GM18499 (cell line): Measurements from ENCODE around the gene TGIF1.
"Not testable (repeated sequence)": the region's sequence is repeated elsewhere in the genome, so short reads cannot be mapped to it uniquely, and the experiment has no call there.

ENCODE experiments used
- ATAC-seq: cut with Tn5 transposase; IDR thresholded peaks from one replicate; pipeline ENCODE4 v1.9.1; 2021; ENCODE audit warnings: moderate number of reproducible peaks; ENCODE audit not compliant: insufficient read depth, unreplicated experiment

TGIF1 gene

GRCh38 chr18:3454365-3455089 is 4.6 kb downstream of the TGIF1 start:
- no peak for ATAC-seq

DNA sequence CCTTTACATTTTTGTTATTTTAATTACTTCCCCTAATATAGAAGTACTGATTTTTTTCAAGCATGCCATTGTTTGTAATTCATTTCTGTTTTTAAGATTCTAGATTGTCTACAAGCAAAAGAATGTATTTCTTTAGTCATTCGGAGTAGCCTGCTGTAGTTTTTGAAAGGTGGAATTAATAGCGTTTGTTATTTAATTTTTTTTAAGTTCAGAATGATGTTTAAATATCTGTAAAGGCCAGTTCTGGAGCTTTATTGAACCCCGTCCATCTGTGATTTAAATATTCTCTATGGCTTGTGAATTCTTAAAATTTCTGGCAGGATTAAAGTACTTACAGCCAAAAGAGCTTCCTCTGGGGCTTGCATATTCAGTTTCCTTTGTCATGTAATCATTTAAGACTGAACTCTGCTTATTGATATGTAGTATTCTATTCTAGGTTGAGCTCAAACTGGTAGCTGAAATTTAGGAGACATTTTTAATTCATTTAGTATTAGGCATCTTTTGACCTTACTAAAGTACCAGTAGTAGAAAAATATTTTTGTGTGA is 5.2 kb downstream of the TGIF1 start:
- ATAC-seq = no peak

DNA sequence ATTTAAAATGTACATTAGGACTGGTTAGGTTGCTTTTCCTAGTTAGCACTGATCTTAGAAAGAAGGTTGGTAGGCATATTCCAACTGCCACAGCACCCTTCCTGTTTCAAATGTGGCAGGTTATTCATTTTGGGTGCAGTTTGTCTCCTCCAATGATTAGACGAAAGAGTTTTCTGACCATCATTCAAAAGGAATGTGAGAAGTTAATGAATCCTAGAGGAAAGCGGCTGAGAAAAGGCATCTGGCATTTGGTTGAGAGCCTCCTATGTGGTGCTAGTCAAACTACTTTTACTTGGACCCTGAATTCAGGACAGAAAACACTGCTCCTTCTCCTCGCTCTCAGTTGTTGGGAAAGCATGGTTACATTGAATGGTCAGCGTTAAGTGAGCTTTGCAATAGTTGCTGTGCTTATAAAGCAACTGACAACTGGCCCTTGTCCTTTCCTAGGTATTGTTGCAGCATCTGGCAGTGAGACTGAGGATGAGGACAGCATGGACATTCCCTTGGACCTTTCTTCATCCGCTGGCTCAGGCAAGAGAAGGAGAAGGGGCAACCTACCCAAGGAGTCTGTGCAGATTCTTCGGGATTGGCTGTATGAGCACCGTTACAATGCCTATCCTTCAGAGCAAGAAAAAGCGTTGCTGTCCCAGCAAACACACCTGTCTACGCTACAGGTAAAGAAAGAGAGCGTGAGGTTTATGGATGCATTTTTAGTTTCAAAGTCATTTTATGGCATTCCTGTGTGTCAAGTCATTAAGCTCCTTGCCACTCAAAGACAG is 6.1 kb downstream of the TGIF1 start:
- no peak for ATAC-seq

- no peak for ATAC-seq
Observed at GRCh38 chr18:3456686-3457069, 6.7 kb downstream of the TGIF1 start.

DNA sequence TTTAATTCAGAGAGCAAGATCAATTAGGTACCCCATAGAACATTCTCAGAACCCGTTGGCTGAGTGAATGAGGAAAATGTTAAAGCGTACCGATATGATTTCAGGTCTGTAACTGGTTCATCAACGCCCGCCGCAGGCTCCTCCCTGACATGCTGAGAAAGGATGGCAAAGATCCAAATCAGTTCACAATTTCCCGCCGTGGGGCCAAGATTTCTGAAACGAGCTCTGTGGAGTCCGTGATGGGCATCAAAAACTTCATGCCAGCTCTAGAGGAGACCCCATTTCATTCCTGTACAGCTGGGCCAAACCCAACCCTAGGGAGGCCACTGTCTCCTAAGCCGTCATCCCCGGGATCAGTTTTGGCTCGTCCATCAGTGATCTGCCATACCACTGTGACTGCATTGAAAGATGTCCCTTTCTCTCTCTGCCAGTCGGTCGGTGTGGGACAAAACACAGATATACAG is 7.3 kb downstream of the TGIF1 start:
- ATAC-seq = no peak

DNA sequence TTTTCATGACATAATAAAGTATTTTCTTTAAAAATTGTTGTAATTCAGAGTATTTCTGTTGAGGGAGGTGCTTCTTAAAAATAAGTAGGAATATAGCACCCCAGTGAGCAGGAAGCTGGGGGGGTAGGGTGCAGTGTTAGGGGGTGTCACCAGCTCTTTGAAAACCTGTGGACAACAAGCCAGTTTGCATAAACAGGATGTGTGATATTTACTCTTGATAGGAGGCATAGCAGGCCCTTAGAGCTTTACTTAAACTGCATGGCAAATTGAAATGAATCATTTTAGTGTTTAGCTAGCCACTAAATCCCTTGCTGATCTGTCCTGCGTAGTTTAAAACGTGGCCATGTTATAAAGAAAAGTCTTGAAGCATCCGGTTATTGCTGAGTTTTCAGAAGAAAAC is 8.4 kb downstream of the TGIF1 start:
- ATAC-seq = no peak

DNA sequence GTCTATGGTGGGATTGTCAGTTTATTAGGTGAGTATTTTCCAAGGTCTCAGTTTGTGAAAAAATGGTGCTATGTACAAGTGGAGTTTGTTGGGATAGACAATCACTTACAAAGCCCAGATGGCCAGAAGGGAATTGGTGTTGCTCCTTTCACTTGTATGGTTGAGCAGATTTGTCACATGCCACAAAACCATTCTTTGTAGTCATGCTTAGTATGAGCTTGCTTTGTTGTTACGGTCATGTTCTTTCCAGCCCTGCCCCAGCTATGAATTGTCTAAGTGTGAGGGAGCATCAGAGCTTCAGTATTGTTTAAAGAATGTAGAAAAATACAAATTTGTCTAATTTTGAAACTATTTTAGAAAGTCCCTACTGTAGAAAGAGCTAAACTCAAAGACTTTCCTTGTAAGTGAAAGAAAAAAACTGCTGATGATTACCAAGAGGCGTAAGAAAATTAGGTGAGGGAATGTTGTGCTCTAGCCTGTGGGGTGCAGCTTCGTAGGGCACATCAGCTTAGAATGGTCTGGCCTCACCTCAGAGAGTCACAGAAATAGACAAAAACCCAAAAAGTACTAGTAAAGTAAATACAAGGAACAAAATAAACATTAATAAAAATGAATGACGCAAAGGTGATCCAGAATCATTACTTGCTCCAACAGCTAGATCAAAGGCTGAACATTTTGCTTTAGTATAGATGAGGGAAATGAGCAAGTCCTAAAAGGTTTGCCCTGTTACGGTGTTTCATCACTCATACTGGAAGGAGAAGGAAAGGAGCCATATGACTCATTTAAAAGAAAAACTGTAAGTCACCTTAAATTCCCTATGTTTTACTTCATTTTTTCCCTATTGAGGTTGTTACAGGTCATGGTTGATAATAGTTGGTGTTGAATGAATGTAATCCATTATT is 9.2 kb downstream of the TGIF1 start:
- ATAC-seq = peak; percentile 44

GRCh38 chr18:3460823-3461398 is 10.9 kb downstream of the TGIF1 start:
- ATAC-seq = no peak

- no peak for ATAC-seq
Observed at GRCh38 chr18:3461704-3462103, 11.7 kb downstream of the TGIF1 start.

DNA sequence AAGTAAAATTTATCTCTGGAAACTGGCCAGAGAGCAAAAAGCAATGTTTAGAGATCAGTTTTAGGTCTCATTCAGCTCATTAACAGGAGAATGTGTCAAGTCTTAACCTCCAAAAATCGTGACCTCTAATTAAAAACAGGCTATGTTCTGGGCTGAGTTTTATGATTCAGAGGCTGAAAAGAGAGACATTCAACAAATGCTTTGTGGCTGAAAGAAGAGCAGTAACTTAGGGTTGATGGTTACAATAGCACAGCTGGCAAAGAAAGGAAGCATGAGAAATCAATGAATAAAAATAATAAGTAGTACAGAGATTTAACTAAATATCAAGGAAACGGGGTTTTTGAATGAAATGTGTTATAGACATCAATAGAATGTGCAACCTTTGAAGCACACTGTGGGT is 13.1 kb downstream of the TGIF1 start:
- ATAC-seq = no peak

DNA sequence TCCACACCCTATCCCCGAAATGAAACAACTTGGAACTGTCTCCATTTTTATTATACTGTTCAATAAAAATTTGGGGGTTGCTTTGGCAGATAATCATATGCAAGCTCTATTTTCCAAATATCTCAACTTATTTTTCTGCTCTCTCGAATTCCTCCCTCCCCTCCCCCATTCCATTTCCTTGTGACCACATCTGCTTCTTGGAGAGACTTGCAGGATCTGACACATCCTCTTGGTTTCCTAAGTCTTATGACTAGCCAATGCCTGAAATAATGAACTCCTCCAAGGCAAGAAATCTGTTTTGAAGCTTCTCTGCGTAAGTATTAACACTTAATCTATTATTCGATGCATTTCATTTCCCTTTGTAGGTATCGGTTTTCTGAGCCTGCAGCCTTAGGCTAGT is 16.1 kb downstream of the TGIF1 start:
- ATAC-seq = no peak

- no peak for ATAC-seq
Observed at GRCh38 chr18:3466872-3467271, 16.9 kb downstream of the TGIF1 start.

DNA sequence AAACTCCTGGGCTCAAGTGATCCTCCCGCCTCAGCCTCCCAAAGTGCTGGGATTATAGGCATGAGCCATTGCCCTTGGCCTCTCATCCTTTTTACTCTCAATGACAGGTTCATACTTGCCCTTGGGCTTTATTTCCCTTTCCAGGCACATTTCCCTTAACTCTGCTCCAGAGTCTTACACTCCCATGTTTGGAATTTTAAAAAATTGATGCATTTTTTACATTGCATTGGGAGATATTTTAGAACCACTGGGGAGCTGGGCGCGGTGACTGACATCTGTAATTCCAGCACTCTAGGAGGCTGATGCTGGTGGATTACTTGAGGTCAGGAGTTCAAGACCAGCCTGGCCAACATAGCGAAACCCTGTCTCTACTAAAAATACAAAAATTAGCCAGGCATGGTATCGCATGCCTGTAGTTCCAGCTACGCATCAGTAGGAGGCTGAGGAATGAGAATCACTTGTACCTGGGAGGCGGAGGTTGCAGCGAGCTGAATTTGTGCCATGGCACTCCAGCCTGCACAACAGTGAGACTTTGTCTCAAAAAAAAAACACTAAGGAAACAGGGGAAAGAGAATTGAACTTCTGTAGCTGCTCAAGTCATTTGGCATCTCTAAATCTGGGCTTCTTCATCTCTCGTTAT is 18.2 kb downstream of the TGIF1 start:
- ATAC-seq = no peak

DNA sequence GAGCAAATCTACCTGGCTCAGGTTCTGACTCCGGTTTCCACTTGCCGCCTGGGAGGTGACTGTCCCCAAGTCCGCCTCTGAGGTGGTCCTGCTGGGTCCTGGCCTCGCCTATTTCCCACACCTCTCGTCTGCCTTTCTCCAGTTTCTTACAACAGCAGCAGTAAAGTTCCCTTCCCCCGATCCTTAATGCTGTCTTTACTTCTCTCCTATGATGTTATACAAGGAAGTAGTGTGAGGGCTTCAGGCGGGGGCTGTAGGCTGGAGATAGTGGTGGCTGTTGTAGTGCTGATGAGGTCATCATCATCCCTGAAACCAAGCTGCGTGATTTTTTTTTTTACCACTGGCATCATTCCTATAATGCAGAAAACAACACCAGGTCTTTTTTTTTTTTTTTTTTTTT is 18.9 kb downstream of the TGIF1 start:
- no peak for ATAC-seq

GRCh38 chr18:3471141-3471648 is 21.2 kb downstream of the TGIF1 start:
- ATAC-seq = no peak

DNA sequence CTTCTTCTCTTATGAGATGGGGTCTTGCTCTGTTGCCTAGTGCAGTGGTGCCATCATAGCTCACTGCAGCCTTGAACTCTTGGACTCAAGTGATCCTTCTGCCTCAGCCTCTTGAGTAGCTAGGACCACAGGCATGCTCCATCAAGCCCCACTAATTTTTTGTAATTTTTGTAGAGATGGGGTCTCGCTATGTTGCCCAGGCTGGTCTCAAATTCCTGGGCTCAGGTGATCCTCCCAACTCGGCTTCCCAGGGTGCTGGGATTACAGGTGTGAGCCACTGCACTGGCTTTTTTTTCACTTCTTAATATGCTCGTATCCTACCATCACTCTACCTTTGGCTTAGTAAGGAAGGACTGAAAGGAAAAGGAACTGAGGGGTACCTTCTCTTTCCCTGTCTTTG is 22.1 kb downstream of the TGIF1 start:
- ATAC-seq = not testable (repeated sequence)

DNA sequence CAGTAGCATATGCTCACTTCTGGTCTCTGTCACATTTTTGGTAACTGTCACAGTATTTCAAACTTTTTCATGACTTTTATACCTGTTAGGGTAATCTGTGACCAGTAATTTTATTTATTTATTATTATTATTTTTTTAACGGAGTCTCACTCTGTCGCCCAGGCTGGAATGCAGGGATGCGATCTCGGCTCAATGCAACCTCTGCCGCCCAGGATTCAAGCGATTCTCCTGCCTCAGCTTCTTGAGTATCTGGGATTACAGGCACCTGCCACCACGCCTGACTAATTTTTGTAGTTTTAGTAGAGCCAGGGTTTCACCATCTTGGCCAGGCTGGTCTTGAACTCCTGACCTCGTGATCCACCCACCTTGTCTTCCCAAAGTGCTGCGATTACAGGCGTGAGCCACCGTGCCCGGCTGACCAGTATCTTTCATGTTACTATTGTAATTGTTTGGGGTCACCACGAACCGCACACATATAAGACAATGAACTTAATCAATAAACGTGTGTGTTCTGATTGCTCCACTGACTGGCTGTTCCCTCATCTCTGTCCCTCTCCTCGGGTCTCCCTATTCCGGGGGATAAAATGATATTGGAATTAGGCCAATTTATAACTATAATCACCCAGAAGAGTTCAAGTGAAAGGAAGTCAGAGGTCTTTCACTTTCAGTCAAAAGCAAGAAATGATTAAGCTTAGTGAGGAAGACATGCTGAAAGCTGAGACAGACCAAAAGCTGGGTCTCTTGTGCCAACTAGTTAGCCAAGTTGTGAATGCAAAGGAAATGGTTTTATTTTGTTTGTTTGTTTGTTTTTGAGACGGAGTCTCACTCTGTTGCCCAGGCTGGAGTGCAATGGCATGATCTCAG is 22.9 kb downstream of the TGIF1 start:
- ATAC-seq = no peak

DNA sequence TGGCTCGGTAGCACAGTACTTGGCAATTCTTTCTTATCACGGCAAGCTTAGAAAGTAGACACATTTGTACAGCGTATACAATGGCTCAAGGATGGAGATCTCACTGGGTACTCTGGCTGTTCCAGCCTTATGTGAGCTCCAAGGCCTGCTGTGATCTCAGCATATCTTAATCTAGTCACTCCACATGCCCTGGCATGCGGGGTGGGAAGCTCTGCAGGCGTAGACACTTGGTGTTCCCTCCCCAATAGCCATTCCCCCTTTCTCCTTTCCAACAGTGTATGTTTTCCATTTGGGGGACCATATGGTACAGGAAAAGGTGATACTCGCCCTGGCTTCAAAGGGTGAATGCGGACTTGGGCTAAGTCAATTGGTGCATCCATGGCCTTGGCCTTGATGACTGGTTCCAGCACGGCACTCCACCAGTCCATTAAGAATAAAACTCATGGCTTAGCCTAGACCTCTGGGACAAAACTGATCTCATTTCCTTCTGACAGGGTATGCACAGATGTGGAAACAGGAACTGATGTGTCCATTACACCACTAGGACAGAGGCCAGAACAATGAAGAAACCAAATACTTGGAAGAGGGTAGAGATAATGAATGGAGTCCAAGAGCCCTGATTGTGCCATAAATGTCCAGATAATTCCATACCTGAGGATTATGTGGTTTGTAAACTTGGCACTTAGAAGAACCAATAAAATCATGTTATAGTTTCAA is 28.4 kb downstream of the TGIF1 start:
- no peak for ATAC-seq
